ENCODE measurements around the gene R3HDM2. TPM values are rescaled to one million over a fixed set of nuclear protein-coding genes. Genes with fewer than 3 reads are reported as not detected.
A peak's percentile ranks its signal among the peaks of the same experiment; 100 is the strongest.
"Not testable (repeated sequence)": the region's sequence is repeated elsewhere in the genome, so short reads cannot be mapped to it uniquely, and the experiment has no call there.

Gene R3HDM2
- total RNA-seq, 2 donors from 2014 or later: 36.6 to 54.6 TPM

GRCh38 chr12:57452181-57452936, 21.5 kb upstream of the R3HDM2 start:
- no peaks in the 10 kb centered on the region for H3K36me3 Mint-ChIP-seq (ENCODE audit: low read depth)
- no peaks in the 10 kb centered on the region for H3K27me3 Mint-ChIP-seq
- peak; percentile 36 for ATAC-seq (replicated peaks)
- peak overlapping the region; percentile 41 for H3K27ac Mint-ChIP-seq
- peak overlapping the region; percentile 13 for H3K4me3 Mint-ChIP-seq
- no peaks in the 10 kb centered on the region for H3K9me3 Mint-ChIP-seq
- H3K4me1 Mint-ChIP-seq: peaks cover 5% of the 10 kb centered on the region

GRCh38 chr12:57451233-57451778, 20.5 kb upstream of the R3HDM2 start:
- H3K4me1 Mint-ChIP-seq: peaks cover 5% of the 10 kb centered on the region
- no peak overlapping the region for H3K4me3 Mint-ChIP-seq
- no peaks in the 10 kb centered on the region for H3K9me3 Mint-ChIP-seq

GRCh38 chr12:57450057-57450456, 19.2 kb upstream of the R3HDM2 start:
- H3K4me1 Mint-ChIP-seq: peaks cover 2% of the 10 kb centered on the region
- no peaks in the 10 kb centered on the region for H3K9me3 Mint-ChIP-seq
- H3K4me3 Mint-ChIP-seq: no peak overlapping the region
- H3K36me3 Mint-ChIP-seq (ENCODE audit: low read depth): no peaks in the 10 kb centered on the region
- no peak for ATAC-seq (replicated peaks)
- H3K27me3 Mint-ChIP-seq: no peaks in the 10 kb centered on the region
- H3K27ac Mint-ChIP-seq: peak overlapping the region; percentile 26

More at GRCh38 chr12:57451233-57451778, 20.5 kb upstream of the R3HDM2 start:
- H3K27me3 Mint-ChIP-seq: no peaks in the 10 kb centered on the region
- no peaks in the 10 kb centered on the region for H3K36me3 Mint-ChIP-seq (ENCODE audit: low read depth)
- H3K27ac Mint-ChIP-seq: no peak overlapping the region
- no peak for ATAC-seq (replicated peaks)

- no peaks in the 10 kb centered on the region for H3K9me3 Mint-ChIP-seq
- peaks cover 4% of the 10 kb centered on the region for H3K4me1 Mint-ChIP-seq
- no peaks in the 10 kb centered on the region for H3K27me3 Mint-ChIP-seq
- H3K27ac Mint-ChIP-seq: no peak overlapping the region
- no peak for ATAC-seq (replicated peaks)
- no peaks in the 10 kb centered on the region for H3K36me3 Mint-ChIP-seq (ENCODE audit: low read depth)
- H3K4me3 Mint-ChIP-seq: no peak overlapping the region
Measured at GRCh38 chr12:57449375-57449774, 18.5 kb upstream of the R3HDM2 start.

- Mint-ChIP-seq H3K27me3 (no peaks in the 10 kb centered on the region), H3K36me3 (ENCODE audit: low read depth) (no peaks in the 10 kb centered on the region), H3K9me3 (no peaks in the 10 kb centered on the region), H3K4me1 (peaks cover 4% of the 10 kb centered on the region), H3K27ac (no peak overlapping the region), H3K4me3 (no peak overlapping the region)
- no peak for ATAC-seq (replicated peaks)
Measured at GRCh38 chr12:57448669-57449068, 17.8 kb upstream of the R3HDM2 start.

- H3K27ac Mint-ChIP-seq: no peak overlapping the region
- ATAC-seq (replicated peaks): no peak
- no peaks in the 10 kb centered on the region for H3K36me3 Mint-ChIP-seq (ENCODE audit: low read depth)
- peaks cover 4% of the 10 kb centered on the region for H3K4me1 Mint-ChIP-seq
- H3K9me3 Mint-ChIP-seq: peaks cover 4% of the 10 kb centered on the region
- H3K27me3 Mint-ChIP-seq: peaks cover 3% of the 10 kb centered on the region
- H3K4me3 Mint-ChIP-seq: no peak overlapping the region
Measured at GRCh38 chr12:57446292-57446960, 15.6 kb upstream of the R3HDM2 start.

- Mint-ChIP-seq H3K36me3 (ENCODE audit: low read depth) (no peaks in the 10 kb centered on the region), H3K4me3 (no peak overlapping the region), H3K4me1 (peaks cover 4% of the 10 kb centered on the region), H3K9me3 (peaks cover 7% of the 10 kb centered on the region), H3K27ac (no peak overlapping the region), H3K27me3 (peaks cover 8% of the 10 kb centered on the region)
- no peak for ATAC-seq (replicated peaks)
Measured at GRCh38 chr12:57444744-57445143, 13.9 kb upstream of the R3HDM2 start.

GRCh38 chr12:57444337-57444736, 13.5 kb upstream of the R3HDM2 start:
- not testable (repeated sequence) for H3K4me3 Mint-ChIP-seq; H3K36me3 Mint-ChIP-seq (ENCODE audit: low read depth); H3K27me3 Mint-ChIP-seq; ATAC-seq (replicated peaks); H3K27ac Mint-ChIP-seq; H3K9me3 Mint-ChIP-seq; H3K4me1 Mint-ChIP-seq

- Mint-ChIP-seq H3K4me1 (peaks cover 4% of the 10 kb centered on the region), H3K36me3 (ENCODE audit: low read depth) (no peaks in the 10 kb centered on the region), H3K4me3 (no peak overlapping the region), H3K27ac (no peak overlapping the region), H3K9me3 (peaks cover 7% of the 10 kb centered on the region), H3K27me3 (peaks cover 8% of the 10 kb centered on the region)
- no peak for ATAC-seq (replicated peaks)
Measured at GRCh38 chr12:57441846-57442427, 11.1 kb upstream of the R3HDM2 start.

GRCh38 chr12:57441393-57441792, 10.6 kb upstream of the R3HDM2 start:
- not testable (repeated sequence) for H3K27ac Mint-ChIP-seq; ATAC-seq (replicated peaks); H3K9me3 Mint-ChIP-seq; H3K4me1 Mint-ChIP-seq; H3K27me3 Mint-ChIP-seq; H3K4me3 Mint-ChIP-seq; H3K36me3 Mint-ChIP-seq (ENCODE audit: low read depth)

- Mint-ChIP-seq H3K36me3 (ENCODE audit: low read depth) (no peaks in the 10 kb centered on the region), H3K27ac (no peak overlapping the region), H3K27me3 (peaks cover 8% of the 10 kb centered on the region), H3K9me3 (peaks cover 7% of the 10 kb centered on the region), H3K4me1 (peaks cover under 1% of the 10 kb centered on the region), H3K4me3 (no peak overlapping the region)
- ATAC-seq (replicated peaks): no peak
Measured at GRCh38 chr12:57439762-57440266, 9.0 kb upstream of the R3HDM2 start.

GRCh38 chr12:57438400-57438799, 7.6 kb upstream of the R3HDM2 start:
- ATAC-seq (replicated peaks): no peak
- Mint-ChIP-seq H3K27me3 (peaks cover 8% of the 10 kb centered on the region), H3K9me3 (peaks cover 7% of the 10 kb centered on the region), H3K4me3 (no peak overlapping the region), H3K27ac (no peak overlapping the region), H3K36me3 (ENCODE audit: low read depth) (no peaks in the 10 kb centered on the region), H3K4me1 (no peaks in the 10 kb centered on the region)

GRCh38 chr12:57435293-57435692, 4.5 kb upstream of the R3HDM2 start:
- no peaks in the 10 kb centered on the region for H3K9me3 Mint-ChIP-seq
- no peak for ATAC-seq (replicated peaks)
- H3K4me1 Mint-ChIP-seq: peaks cover 6% of the 10 kb centered on the region
- H3K4me3 Mint-ChIP-seq: peak overlapping the region; percentile 56
- no peaks in the 10 kb centered on the region for H3K27me3 Mint-ChIP-seq
- H3K27ac Mint-ChIP-seq: peak overlapping the region; percentile 79
- peaks cover 7% of the 10 kb centered on the region for H3K36me3 Mint-ChIP-seq (ENCODE audit: low read depth)

- Mint-ChIP-seq H3K9me3 (no peaks in the 10 kb centered on the region), H3K4me1 (peaks cover 6% of the 10 kb centered on the region), H3K27ac (peak within 1 kb of the TSS; percentile 79), H3K27me3 (no peaks in the 10 kb centered on the region), H3K36me3 (ENCODE audit: low read depth) (peaks cover 7% of the 10 kb centered on the region), H3K4me3 (peak within 1 kb of the TSS; percentile 56)
- no peak for ATAC-seq (replicated peaks)
Measured at GRCh38 chr12:57434517-57435223, 3.8 kb upstream of the R3HDM2 start, which contains the start of gene INHBC. Gene INHBC, plus strand, starts transcription at chr12:57434784. Its CDS starts 103 bp downstream, at chr12:57434887.

Data from activated T-helper 17 cell treated with anti-CD3 and anti-CD28 coated beads, Interleukin-2, amount 50 U/mL, for 72 hours (primary cell).